Measurements from ENCODE around the gene WWOX.

WWOX gene

GRCh38 chr16:78528265-78528664 is 428.8 kb downstream of the WWOX start:
- no peak for DNase-seq (ENCODE audit: low read depth in 2 of 2)

- DNase-seq (ENCODE audit: low read depth in 2 of 2) = no peak
These were observed 430.4 kb downstream of the WWOX start for GRCh38 chr16:78529881-78530280.

GRCh38 chr16:78530283-78530682 is 430.8 kb downstream of the WWOX start:
- no peak for DNase-seq (ENCODE audit: low read depth in 2 of 2)

GRCh38 chr16:78535098-78535497 is 435.6 kb downstream of the WWOX start:
- no peak for DNase-seq (ENCODE audit: low read depth in 2 of 2)

GRCh38 chr16:78537511-78537910 is 438.1 kb downstream of the WWOX start:
- DNase-seq (ENCODE audit: low read depth in 2 of 2) = no peak

- DNase-seq (ENCODE audit: low read depth in 2 of 2) = no peak
These were observed 438.8 kb downstream of the WWOX start for GRCh38 chr16:78538292-78538691.

- DNase-seq (ENCODE audit: low read depth in 2 of 2) = no peak
These were observed 439.5 kb downstream of the WWOX start for GRCh38 chr16:78538919-78539318.

GRCh38 chr16:78542419-78542818 is 443.0 kb downstream of the WWOX start:
- no peak for DNase-seq (ENCODE audit: low read depth in 2 of 2)

- no peak for DNase-seq (ENCODE audit: low read depth in 2 of 2)
These were observed 443.6 kb downstream of the WWOX start for GRCh38 chr16:78543023-78543422.

- no peak for DNase-seq (ENCODE audit: low read depth in 2 of 2)
These were observed 449.9 kb downstream of the WWOX start for GRCh38 chr16:78549366-78549765.

GRCh38 chr16:78551487-78552085 is 452.1 kb downstream of the WWOX start:
- DNase-seq (ENCODE audit: low read depth in 2 of 2) = no peak

- DNase-seq (ENCODE audit: low read depth in 2 of 2) = no peak
These were observed 452.7 kb downstream of the WWOX start for GRCh38 chr16:78552106-78552675.

- no peak for DNase-seq (ENCODE audit: low read depth in 2 of 2)
These were observed 453.3 kb downstream of the WWOX start for GRCh38 chr16:78552716-78553115.

- no peak for DNase-seq (ENCODE audit: low read depth in 2 of 2)
These were observed 454.0 kb downstream of the WWOX start for GRCh38 chr16:78553268-78554039.

- no peak for DNase-seq (ENCODE audit: low read depth in 2 of 2)
These were observed 457.0 kb downstream of the WWOX start for GRCh38 chr16:78556421-78556820.

GRCh38 chr16:78560997-78561396 is 461.5 kb downstream of the WWOX start:
- DNase-seq (ENCODE audit: low read depth in 2 of 2) = no peak

GRCh38 chr16:78562111-78562510 is 462.7 kb downstream of the WWOX start:
- DNase-seq (ENCODE audit: low read depth in 2 of 2) = no peak

- DNase-seq (ENCODE audit: low read depth in 2 of 2) = no peak
These were observed 463.2 kb downstream of the WWOX start for GRCh38 chr16:78562650-78563049.

- no peak for DNase-seq (ENCODE audit: low read depth in 2 of 2)
These were observed 464.5 kb downstream of the WWOX start for GRCh38 chr16:78563905-78564304.

GRCh38 chr16:78566397-78567073 is 467.1 kb downstream of the WWOX start:
- DNase-seq (ENCODE audit: low read depth in 2 of 2) = no peak

GRCh38 chr16:78570399-78571141 is 471.1 kb downstream of the WWOX start:
- no peak for DNase-seq (ENCODE audit: low read depth in 2 of 2)

- no peak for DNase-seq (ENCODE audit: low read depth in 2 of 2)
These were observed 472.0 kb downstream of the WWOX start for GRCh38 chr16:78571434-78571833.

Measured in activated CD8-positive, alpha-beta memory T cell treated with anti-CD3 and anti-CD28 coated beads for 4 hours (primary cell).